Progenitor cell of endocrine pancreas (in vitro differentiated cells): ENCODE data around the gene NDUFA3. TPM values are rescaled to one million over a fixed set of nuclear protein-coding genes. Genes with fewer than 3 reads are reported as not detected.
A peak's percentile ranks its signal among the peaks of the same experiment; 100 is the strongest.

Source experiments
- DNase-seq: peaks from one replicate; pipeline ENCODE4 v3.0.0; 2021; ENCODE audit warnings: low spot score; ENCODE audit not compliant: unreplicated experiment
- H3K27ac Mint-ChIP-seq: 2 replicates; pipeline ENCODE4 v1.8.0; 2021; ENCODE audit warnings: mild to moderate bottlenecking, moderate library complexity, mixed read lengths
- H3K27me3 Mint-ChIP-seq: 2 replicates; pipeline ENCODE4 v1.8.0; 2021; ENCODE audit warnings: mixed read lengths
- H3K36me3 Mint-ChIP-seq: 2 replicates; pipeline ENCODE4 v1.8.0; 2022; ENCODE audit warnings: mixed read lengths; ENCODE audit not compliant: insufficient read depth
- H3K4me1 Mint-ChIP-seq: 2 replicates; pipeline ENCODE4 v1.8.0; 2021; ENCODE audit warnings: low read depth, mixed read lengths
- H3K4me3 Mint-ChIP-seq: 2 replicates; pipeline ENCODE4 v1.8.0; 2021; ENCODE audit warnings: low read depth, mild to moderate bottlenecking, moderate library complexity, mixed read lengths
- H3K9me3 Mint-ChIP-seq: 2 replicates; pipeline ENCODE4 v1.8.0; 2021; ENCODE audit warnings: low read depth, mixed read lengths
- total RNA-seq: library from RNA; stranded (reverse); gene quantifications from 2 replicates; pipeline ENCODE4 v1.2.1, GENCODE V29; 2021
- TF ChIP-seq, protein P1 (sequence below): fragments of 200-600 bp; sonication (generic); IDR thresholded peaks from one replicate; pipeline ENCODE4 v1.5.0; 2021; ENCODE audit warnings: antibody characterized with exemption, mild to moderate bottlenecking; ENCODE audit not compliant: unreplicated experiment

The NDUFA3 gene
- total RNA-seq, 1 donor from 2014 or later, result 162 TPM

DNA sequence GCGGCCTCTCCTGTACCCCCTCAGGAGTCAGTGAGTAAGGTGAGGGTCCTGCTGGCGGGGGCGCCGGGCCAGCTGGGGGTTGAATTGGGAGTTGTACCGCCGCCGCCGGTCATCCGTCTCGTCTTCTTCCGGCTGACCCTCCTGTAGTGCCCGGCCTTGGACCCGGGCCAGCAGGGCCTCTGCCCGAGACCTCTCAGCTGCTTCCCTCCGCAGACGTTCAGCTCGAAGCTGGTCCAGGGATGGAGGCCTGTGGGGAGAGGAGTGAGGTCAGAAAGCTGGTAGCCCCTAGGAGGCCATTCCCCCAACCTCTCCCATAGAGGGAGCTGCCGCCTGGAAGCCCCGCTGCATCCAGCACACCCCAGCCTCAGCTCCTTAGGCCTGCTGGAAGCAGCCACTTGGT, 53.0 kb downstream of the NDUFA3 start:
- peaks cover 16% of the 10 kb centered on the region for H3K4me1 Mint-ChIP-seq
- no peak overlapping the region for H3K27ac Mint-ChIP-seq
- no peaks in the 10 kb centered on the region for H3K9me3 Mint-ChIP-seq
- TF ChIP-seq, protein P1, sequence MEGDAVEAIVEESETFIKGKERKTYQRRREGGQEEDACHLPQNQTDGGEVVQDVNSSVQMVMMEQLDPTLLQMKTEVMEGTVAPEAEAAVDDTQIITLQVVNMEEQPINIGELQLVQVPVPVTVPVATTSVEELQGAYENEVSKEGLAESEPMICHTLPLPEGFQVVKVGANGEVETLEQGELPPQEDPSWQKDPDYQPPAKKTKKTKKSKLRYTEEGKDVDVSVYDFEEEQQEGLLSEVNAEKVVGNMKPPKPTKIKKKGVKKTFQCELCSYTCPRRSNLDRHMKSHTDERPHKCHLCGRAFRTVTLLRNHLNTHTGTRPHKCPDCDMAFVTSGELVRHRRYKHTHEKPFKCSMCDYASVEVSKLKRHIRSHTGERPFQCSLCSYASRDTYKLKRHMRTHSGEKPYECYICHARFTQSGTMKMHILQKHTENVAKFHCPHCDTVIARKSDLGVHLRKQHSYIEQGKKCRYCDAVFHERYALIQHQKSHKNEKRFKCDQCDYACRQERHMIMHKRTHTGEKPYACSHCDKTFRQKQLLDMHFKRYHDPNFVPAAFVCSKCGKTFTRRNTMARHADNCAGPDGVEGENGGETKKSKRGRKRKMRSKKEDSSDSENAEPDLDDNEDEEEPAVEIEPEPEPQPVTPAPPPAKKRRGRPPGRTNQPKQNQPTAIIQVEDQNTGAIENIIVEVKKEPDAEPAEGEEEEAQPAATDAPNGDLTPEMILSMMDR, result no peak
- no peaks in the 10 kb centered on the region for H3K27me3 Mint-ChIP-seq
- H3K4me3 Mint-ChIP-seq, result no peak overlapping the region
- H3K36me3 Mint-ChIP-seq, result peaks cover 18% of the 10 kb centered on the region
- DNase-seq, result no peak

DNA sequence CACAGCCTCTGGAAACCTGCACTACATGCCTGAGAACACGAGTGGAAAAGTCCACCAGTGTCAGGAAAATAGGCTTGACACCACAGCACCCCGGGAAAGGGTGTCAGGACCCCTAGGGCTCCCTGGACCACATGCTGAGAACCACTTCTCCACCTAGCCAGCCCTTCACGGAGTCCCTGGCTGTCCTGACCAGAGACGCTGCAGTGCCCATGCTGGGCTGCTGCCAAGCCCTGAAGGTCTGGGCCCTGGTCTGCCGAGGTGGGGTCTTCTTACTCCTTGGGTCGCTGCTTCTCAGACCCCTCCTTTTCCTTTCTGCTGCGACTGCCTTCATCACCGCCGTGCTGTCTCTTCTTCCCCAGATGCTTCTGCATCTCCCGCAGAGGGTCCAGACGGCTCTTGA, 53.8 kb downstream of the NDUFA3 start:
- TF ChIP-seq, protein P1, result no peak
- Mint-ChIP-seq H3K4me3 (no peak overlapping the region), H3K27me3 (no peaks in the 10 kb centered on the region), H3K4me1 (peaks cover 20% of the 10 kb centered on the region), H3K9me3 (no peaks in the 10 kb centered on the region), H3K27ac (peak overlapping the region; percentile 71), H3K36me3 (peaks cover 18% of the 10 kb centered on the region)
- no peak for DNase-seq

DNA sequence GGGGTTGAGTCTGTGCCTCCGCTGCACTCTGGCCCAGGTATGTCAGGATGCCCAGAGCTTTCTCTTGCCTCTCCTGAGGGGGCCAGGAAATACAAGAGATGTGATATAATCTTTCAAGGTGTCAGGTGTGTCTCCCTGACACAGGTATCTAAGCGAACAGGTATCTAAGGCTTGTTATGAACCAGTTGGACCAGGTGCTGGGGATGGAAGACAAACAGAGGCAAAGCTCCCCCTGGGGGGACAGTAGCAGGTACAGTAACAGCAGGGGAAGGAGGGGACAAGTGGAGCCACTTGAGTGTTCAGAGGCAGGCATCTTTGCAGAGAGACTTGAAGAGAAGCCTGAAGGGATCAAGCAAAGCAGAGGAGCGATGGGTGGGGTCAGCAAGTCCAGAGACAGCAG, 54.3 kb downstream of the NDUFA3 start:
- Mint-ChIP-seq H3K27me3 (no peaks in the 10 kb centered on the region), H3K36me3 (peaks cover 18% of the 10 kb centered on the region), H3K9me3 (no peaks in the 10 kb centered on the region), H3K27ac (peak overlapping the region; percentile 71), H3K4me1 (peaks cover 23% of the 10 kb centered on the region), H3K4me3 (peak overlapping the region; percentile 2)
- no peak for DNase-seq
- TF ChIP-seq, protein P1, result no peak

Other genes starting within 250 kb of the NDUFA3 start
- gene MYADM, start 235.0 kb upstream of the NDUFA3 start, total RNA-seq, result 80.2 and 80.4 TPM in 2 replicates
- 6.5 and 8.4 TPM in 2 replicates for gene PRKCG, start 220.7 kb upstream of the NDUFA3 start, total RNA-seq
- 0.18 TPM in 1 of 2 replicates, not detected in the other for gene CACNG7, start 193.6 kb upstream of the NDUFA3 start, total RNA-seq
- 0.36 and 0.40 TPM in 2 replicates for gene CACNG8, start 139.9 kb upstream of the NDUFA3 start, total RNA-seq
- gene CACNG6, start 111.2 kb upstream of the NDUFA3 start, total RNA-seq, result 7.6 and 8.4 TPM in 2 replicates
- gene VSTM1, start 39.0 kb upstream of the NDUFA3 start, total RNA-seq, result not detected in 2 replicates
- not detected in 2 replicates for gene TARM1, start 21.5 kb upstream of the NDUFA3 start, total RNA-seq
- gene OSCAR, start 2.1 kb upstream of the NDUFA3 start, total RNA-seq, result not detected in 2 replicates
- gene TFPT, start 12.8 kb downstream of the NDUFA3 start, total RNA-seq, result 21.1 and 21.8 TPM in 2 replicates
- gene PRPF31, start 12.9 kb downstream of the NDUFA3 start, total RNA-seq, result 71.3 and 78.8 TPM in 2 replicates
- 75.4 and 77.3 TPM in 2 replicates for gene CNOT3, start 34.9 kb downstream of the NDUFA3 start, total RNA-seq
- gene LENG1, start 56.9 kb downstream of the NDUFA3 start, total RNA-seq, result 6.8 and 7.2 TPM in 2 replicates
- 119 and 125 TPM in 2 replicates for gene TMC4, start 70.3 kb downstream of the NDUFA3 start, total RNA-seq
- gene MBOAT7, start 86.7 kb downstream of the NDUFA3 start, total RNA-seq, result 91.5 and 99.1 TPM in 2 replicates
- 38.6 and 39.7 TPM in 2 replicates for gene TSEN34, start 88.5 kb downstream of the NDUFA3 start, total RNA-seq
- gene RPS9, start 98.0 kb downstream of the NDUFA3 start, total RNA-seq, result 1,160 and 1,179 TPM in 2 replicates
- gene LILRB3, start 120.2 kb downstream of the NDUFA3 start, total RNA-seq, result 0.50 TPM in 1 of 2 replicates, not detected in the other
- not detected in 2 replicates for gene LILRA6, start 139.9 kb downstream of the NDUFA3 start, total RNA-seq
- not detected in 2 replicates for gene LILRB5, start 154.4 kb downstream of the NDUFA3 start, total RNA-seq
- not detected in 2 replicates for gene LILRB2, start 178.3 kb downstream of the NDUFA3 start, total RNA-seq
- not detected in 2 replicates for gene LILRA5, start 210.3 kb downstream of the NDUFA3 start, total RNA-seq
- not detected in 2 replicates for gene LILRA4, start 236.3 kb downstream of the NDUFA3 start, total RNA-seq